GM11168 (cell line): ENCODE measurements around the gene SHFL.

Source experiments
- in situ Hi-C: fragments of 300-500 bp; cut with MboI; formaldehyde crosslinking; loops from one replicate; pipeline ENCODE4 v1.12.0; 2022; ENCODE audit warnings: low sequenced_read_pairs; ENCODE audit not compliant: unreplicated experiment

Gene SHFL

GRCh38 chr19:10120538-10121189 lies 34.5 kb downstream of the SHFL start:
- in situ Hi-C loops = no loop called here

- in situ Hi-C loops = no loop called here
Measured at GRCh38 chr19:10122045-10122444, 35.9 kb downstream of the SHFL start.

- in situ Hi-C loops = no loop called here
Measured at GRCh38 chr19:10124429-10124828, 38.3 kb downstream of the SHFL start.

- in situ Hi-C loops = no loop called here
Measured at GRCh38 chr19:10126213-10126639, 40.1 kb downstream of the SHFL start.

GRCh38 chr19:10132905-10133304 lies 46.8 kb downstream of the SHFL start:
- in situ Hi-C loops = no loop called here

- in situ Hi-C loops = no loop called here
Measured at GRCh38 chr19:10133596-10133995, 47.5 kb downstream of the SHFL start.

GRCh38 chr19:10134040-10134439 lies 47.9 kb downstream of the SHFL start:
- in situ Hi-C loops = no loop called here

- in situ Hi-C loops = no loop called here
Measured at GRCh38 chr19:10135551-10136334, 49.6 kb downstream of the SHFL start.

GRCh38 chr19:10136936-10137335 lies 50.8 kb downstream of the SHFL start:
- in situ Hi-C loops = no loop called here

GRCh38 chr19:10137751-10138682 lies 51.9 kb downstream of the SHFL start:
- in situ Hi-C loops = no loop called here

- in situ Hi-C loops = no loop called here
Measured at GRCh38 chr19:10138879-10139795, 53.0 kb downstream of the SHFL start.

GRCh38 chr19:10139952-10140351 lies 53.8 kb downstream of the SHFL start:
- in situ Hi-C loops = no loop called here

- in situ Hi-C loops = no loop called here
Measured at GRCh38 chr19:10141479-10141878, 55.4 kb downstream of the SHFL start.

- in situ Hi-C loops = no loop called here
Measured at GRCh38 chr19:10141973-10142372, 55.9 kb downstream of the SHFL start.
